KMS-11 (cell line): ENCODE results near the gene ATP8A1.

Source experiments
- H2AFZ ChIP-seq: fragments of 200-600 bp; sonication (generic); 2 replicates; pipeline ENCODE4 v1.6.1; 2016; ENCODE audit warnings: antibody characterized with exemption, mixed run types, low read depth
- H3K27ac ChIP-seq: fragments of 200-600 bp; sonication (generic); 2 replicates; pipeline ENCODE4 v1.6.1; 2016; ENCODE audit warnings: mild to moderate bottlenecking, mixed run types
- H3K27me3 ChIP-seq: fragments of 200-600 bp; sonication (generic); 2 replicates; pipeline ENCODE4 v1.6.1; 2017; ENCODE audit warnings: mild to moderate bottlenecking, low read depth, mixed run types, moderate library complexity; ENCODE audit not compliant: insufficient read depth
- H3K36me3 ChIP-seq: fragments of 200-600 bp; sonication (generic); 2 replicates; pipeline ENCODE4 v1.6.1; 2017; ENCODE audit warnings: mild to moderate bottlenecking, mixed run types; ENCODE audit not compliant: insufficient read depth
- H3K4me1 ChIP-seq: fragments of 200-600 bp; sonication (generic); 2 replicates; pipeline ENCODE4 v1.6.1; 2016; ENCODE audit warnings: mild to moderate bottlenecking, low read depth, mixed run types; ENCODE audit not compliant: poor library complexity, severe bottlenecking
- H3K4me2 ChIP-seq: fragments of 200-600 bp; sonication (generic); 2 replicates; pipeline ENCODE4 v1.7.0; 2016; ENCODE audit warnings: mild to moderate bottlenecking, mixed run types
- H3K4me3 ChIP-seq: fragments of 200-600 bp; sonication (generic); IDR thresholded peaks from 2 replicates; pipeline ENCODE4 v1.6.1; 2017; ENCODE audit warnings: low read depth, low read length, mixed read lengths; ENCODE audit not compliant: insufficient read depth
- H3K79me2 ChIP-seq: fragments of 200-600 bp; sonication (generic); 2 replicates; pipeline ENCODE4 v1.6.1; 2016; ENCODE audit warnings: low read depth, mixed run types; ENCODE audit not compliant: insufficient read depth
- H3K9ac ChIP-seq: fragments of 200-600 bp; sonication (generic); 2 replicates; pipeline ENCODE4 v1.6.1; 2016; ENCODE audit warnings: mild to moderate bottlenecking, mixed run types
- H4K20me1 ChIP-seq: fragments of 200-600 bp; sonication (generic); 2 replicates; pipeline ENCODE4 v1.6.1; 2016; ENCODE audit warnings: mild to moderate bottlenecking, mixed run types; ENCODE audit not compliant: insufficient read depth
- TF ChIP-seq, protein P1 (sequence below): fragments of 200-600 bp; sonication (generic); conservative IDR thresholded peaks from 2 replicates; pipeline ENCODE4 v1.6.1; 2017; ENCODE audit warnings: low read depth, mild to moderate bottlenecking, antibody characterized with exemption, low read length, moderate library complexity, mixed read lengths

ATP8A1 gene

GRCh38 chr4:42561031-42561430 lies 95.9 kb downstream of the ATP8A1 start:
- no peak overlapping the region for H3K4me3 ChIP-seq
- TF ChIP-seq, protein P1, sequence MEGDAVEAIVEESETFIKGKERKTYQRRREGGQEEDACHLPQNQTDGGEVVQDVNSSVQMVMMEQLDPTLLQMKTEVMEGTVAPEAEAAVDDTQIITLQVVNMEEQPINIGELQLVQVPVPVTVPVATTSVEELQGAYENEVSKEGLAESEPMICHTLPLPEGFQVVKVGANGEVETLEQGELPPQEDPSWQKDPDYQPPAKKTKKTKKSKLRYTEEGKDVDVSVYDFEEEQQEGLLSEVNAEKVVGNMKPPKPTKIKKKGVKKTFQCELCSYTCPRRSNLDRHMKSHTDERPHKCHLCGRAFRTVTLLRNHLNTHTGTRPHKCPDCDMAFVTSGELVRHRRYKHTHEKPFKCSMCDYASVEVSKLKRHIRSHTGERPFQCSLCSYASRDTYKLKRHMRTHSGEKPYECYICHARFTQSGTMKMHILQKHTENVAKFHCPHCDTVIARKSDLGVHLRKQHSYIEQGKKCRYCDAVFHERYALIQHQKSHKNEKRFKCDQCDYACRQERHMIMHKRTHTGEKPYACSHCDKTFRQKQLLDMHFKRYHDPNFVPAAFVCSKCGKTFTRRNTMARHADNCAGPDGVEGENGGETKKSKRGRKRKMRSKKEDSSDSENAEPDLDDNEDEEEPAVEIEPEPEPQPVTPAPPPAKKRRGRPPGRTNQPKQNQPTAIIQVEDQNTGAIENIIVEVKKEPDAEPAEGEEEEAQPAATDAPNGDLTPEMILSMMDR, result no peak
- H3K36me3 ChIP-seq, result no peaks in the 10 kb centered on the region
- no peaks in the 10 kb centered on the region for H3K79me2 ChIP-seq
- H3K27me3 ChIP-seq, result no peaks in the 10 kb centered on the region
- H3K4me1 ChIP-seq, result no peaks in the 10 kb centered on the region
- no peaks in the 10 kb centered on the region for H4K20me1 ChIP-seq
- no peak overlapping the region for H2AFZ ChIP-seq
- no peak overlapping the region for H3K27ac ChIP-seq
- H3K4me2 ChIP-seq, result no peak overlapping the region
- no peak overlapping the region for H3K9ac ChIP-seq

DNA sequence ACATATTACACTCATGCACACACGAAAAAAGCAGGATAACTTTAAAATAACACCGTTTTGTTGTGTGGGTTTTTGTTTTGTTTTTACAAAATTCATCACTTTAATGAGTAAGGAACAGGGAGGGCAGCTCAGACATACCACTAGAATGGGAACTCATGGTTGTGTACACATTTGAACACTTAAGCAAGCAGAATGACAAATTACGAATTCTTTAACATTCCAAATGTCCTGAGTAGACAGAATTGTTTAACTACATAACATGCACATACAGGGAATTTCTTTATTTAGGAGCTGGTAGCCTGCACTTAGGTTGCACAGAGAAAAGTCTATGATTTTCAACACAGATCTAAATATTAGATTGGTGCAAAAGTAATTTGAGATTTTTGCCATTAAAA lies 96.4 kb downstream of the ATP8A1 start:
- no peaks in the 10 kb centered on the region for H3K4me1 ChIP-seq
- no peak overlapping the region for H3K9ac ChIP-seq
- no peaks in the 10 kb centered on the region for H3K27me3 ChIP-seq
- H3K36me3 ChIP-seq, result no peaks in the 10 kb centered on the region
- H3K4me2 ChIP-seq, result no peak overlapping the region
- no peak overlapping the region for H3K4me3 ChIP-seq
- H3K79me2 ChIP-seq, result no peaks in the 10 kb centered on the region
- no peaks in the 10 kb centered on the region for H4K20me1 ChIP-seq
- TF ChIP-seq, protein P1, result no peak
- H2AFZ ChIP-seq, result no peak overlapping the region
- H3K27ac ChIP-seq, result no peak overlapping the region

GRCh38 chr4:42558156-42558555 lies 98.7 kb downstream of the ATP8A1 start:
- Histone ChIP-seq H2AFZ (no peak overlapping the region), H3K27me3 (no peaks in the 10 kb centered on the region), H4K20me1 (no peaks in the 10 kb centered on the region), H3K4me1 (no peaks in the 10 kb centered on the region), H3K4me3 (no peak overlapping the region), H3K36me3 (no peaks in the 10 kb centered on the region), H3K27ac (no peak overlapping the region), H3K79me2 (no peaks in the 10 kb centered on the region), H3K4me2 (no peak overlapping the region), H3K9ac (no peak overlapping the region)
- TF ChIP-seq, protein P1, result no peak

DNA sequence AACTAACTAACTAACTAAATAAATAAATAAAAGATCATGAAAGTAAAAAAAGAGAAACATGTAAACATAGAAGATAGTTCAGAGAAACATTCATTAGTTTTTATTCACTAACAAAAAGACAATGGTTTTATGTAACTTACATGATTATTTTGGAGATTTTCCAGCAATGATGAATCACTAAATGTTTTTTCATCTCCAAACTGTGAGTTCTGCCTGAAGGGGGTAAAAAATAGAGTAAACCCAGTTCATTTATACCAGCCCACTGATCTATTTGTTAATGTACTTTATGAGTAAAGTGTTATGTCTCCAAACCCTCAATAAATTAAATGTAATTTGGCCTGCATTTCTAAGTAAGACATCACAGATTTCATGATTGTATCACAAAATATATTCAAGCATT lies 101.1 kb downstream of the ATP8A1 start:
- Histone ChIP-seq H3K9ac (no peak overlapping the region), H3K4me2 (no peak overlapping the region), H2AFZ (no peak overlapping the region), H3K27me3 (no peaks in the 10 kb centered on the region), H3K27ac (no peak overlapping the region), H3K4me1 (peaks cover 1% of the 10 kb centered on the region), H3K36me3 (no peaks in the 10 kb centered on the region), H3K79me2 (no peaks in the 10 kb centered on the region), H4K20me1 (no peaks in the 10 kb centered on the region), H3K4me3 (no peak overlapping the region)
- TF ChIP-seq, protein P1, result no peak
